Cardiac septum (tissue), 1 donor: Measurements from ENCODE around the gene KCNC1. TPM values are rescaled to one million over a fixed set of nuclear protein-coding genes. Genes with fewer than 3 reads are reported as not detected.

Source experiments
- DNase-seq: peaks from one replicate; pipeline ENCODE4 v3.0.0-alpha.2; 2020; ENCODE audit warnings: low spot score
- intact Hi-C: fragments of 100-400 bp; cut with DNase I; formaldehyde crosslinking; loops from one replicate; pipeline ENCODE4 v1.14.0; 2022
- total RNA-seq: library from RNA; stranded (reverse); fragmentation: NEBNext Ultra II Directional; extraction: Animal tissue kit (Norgen Biotek cat#: 25700); gene quantifications from one replicate; pipeline ENCODE4 v1.2.1, GENCODE V29; 2021
- donor health status: DM: no; HTN: no; CAD: no.

Gene KCNC1
- total RNA-seq, 1 donor from 2014 or later, result 0.05 TPM

DNA sequence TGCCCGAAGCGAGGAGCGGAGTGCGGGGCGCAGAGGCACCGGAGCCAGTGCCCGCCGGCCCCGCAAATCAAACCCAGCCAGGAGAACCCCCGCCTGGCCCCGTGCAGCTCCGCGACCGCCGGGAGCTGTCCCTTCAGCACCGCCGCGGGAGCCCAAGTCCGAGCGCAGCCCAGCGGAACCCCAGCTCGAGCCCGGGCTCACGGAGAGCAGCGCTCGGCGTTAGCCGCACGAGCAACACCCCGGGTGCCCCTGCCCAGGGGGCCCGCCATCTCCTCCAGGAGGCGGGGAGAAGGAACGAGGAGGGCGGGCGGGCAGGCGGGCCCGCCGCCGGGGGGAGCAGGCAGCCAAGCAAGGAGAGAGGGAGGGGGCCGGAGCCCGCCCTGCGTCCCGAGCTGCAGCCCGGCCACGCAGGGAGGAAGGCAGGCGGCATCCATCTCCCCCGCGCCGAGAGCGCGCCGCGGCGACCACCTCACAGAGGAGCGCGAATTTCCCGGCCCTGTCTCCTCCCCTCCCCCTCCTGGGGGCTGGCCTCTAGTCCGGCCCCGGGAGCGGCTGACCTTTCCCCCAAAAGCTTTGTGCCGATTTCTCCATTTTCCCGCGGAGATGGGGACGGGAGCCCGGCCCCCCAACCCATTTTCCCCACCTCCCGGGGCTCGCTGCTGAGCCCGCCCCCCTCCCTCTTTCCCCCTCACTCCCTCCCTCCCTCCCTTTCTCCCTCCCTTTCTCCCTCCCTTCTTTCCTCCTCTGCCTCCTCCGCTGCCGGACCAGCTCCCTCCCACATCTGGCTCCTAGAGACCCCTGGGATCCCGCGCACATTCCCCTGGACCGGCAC is 621 bp downstream of the KCNC1 start:
- intact Hi-C loops, result no loop called here
- DNase-seq, result peak; percentile 74

DNA sequence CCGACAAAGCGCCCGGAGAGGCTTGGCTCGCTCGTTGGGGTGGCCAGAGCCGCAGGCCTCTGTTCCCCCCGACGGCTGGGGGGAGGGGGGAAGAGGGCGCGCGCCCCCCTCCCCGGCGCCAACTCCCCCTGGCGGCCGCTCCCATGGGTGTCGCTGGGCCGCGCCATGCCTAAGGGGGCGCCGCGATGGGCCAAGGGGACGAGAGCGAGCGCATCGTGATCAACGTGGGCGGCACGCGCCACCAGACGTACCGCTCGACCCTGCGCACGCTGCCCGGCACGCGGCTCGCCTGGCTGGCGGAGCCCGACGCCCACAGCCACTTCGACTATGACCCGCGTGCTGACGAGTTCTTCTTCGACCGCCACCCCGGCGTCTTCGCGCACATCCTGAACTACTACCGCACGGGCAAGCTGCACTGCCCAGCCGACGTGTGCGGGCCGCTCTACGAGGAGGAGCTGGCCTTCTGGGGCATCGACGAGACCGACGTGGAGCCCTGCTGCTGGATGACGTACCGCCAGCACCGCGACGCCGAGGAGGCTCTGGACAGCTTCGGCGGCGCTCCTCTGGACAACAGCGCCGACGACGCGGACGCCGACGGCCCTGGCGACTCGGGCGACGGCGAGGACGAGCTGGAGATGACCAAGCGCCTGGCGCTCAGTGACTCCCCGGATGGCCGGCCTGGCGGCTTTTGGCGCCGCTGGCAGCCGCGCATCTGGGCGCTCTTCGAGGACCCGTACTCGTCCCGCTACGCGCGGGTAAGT is 1.4 kb downstream of the KCNC1 start:
- intact Hi-C loops, result no loop called here
- DNase-seq, result peak; percentile 46

DNA sequence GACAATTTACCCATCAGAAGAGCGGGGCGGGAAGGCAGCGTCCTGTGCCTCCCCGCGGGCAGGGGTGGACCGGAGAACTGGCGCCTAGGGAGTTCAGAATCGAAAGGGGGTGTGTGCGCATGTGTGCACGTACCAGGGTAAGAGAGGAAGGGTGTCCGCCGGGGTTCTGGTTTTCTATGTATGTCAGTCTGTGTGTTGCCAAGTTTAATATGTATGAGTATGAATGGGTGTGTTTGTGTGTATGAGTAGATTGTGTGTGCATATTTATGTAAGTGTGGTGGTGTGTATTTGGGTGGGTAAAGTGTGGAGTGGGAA is 2.0 kb downstream of the KCNC1 start:
- intact Hi-C loops, result no loop called here
- DNase-seq, result no peak

DNA sequence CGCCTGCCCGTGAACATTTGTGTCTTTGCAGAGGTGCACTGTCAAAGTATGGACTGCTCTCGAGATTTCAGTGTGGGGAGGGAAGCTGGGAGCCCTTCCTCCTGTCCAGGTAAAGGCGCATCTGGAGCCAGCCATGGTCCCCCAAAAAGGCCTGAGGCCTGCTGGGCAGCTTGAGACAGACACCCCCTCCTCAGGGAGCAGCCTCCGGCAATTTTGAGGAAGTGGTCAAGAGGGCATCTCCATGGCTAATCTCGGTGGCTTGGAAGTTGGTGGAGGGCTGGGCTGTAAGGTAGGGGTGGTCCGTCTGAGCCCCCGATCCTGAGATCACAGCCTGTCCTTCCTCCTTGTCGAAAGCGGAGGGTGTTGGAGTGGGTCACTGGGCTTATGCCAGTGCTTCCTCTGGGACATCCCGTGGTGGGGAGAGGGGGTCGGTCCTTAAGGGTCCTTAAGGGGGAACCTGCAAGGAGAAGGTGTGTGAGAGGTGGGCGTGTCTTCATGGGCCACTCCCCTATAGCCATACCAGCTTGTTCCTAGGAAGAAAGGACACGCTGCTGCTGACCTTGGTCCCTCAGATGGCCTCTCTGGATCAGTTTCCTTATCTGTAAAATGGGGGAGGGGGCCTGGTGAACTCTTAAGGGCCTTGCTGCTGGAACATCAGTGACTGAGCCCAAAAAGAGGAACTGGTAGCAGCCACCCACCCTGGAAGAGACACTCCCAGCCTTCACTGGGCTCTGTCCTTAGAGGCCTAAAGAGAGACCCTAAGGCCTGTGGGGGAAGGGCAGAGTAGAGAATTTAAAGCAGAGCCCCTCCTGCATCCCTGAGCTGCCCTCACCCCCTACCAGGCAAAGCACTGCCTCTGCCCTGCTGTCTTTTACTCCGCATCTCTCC is 2.6 kb downstream of the KCNC1 start:
- DNase-seq, result peak; percentile 43
- intact Hi-C loops, result no loop called here

GRCh38 chr11:17738151-17738973 is 3.8 kb downstream of the KCNC1 start:
- intact Hi-C loops, result no loop called here

GRCh38 chr11:17739945-17740338 is 5.4 kb downstream of the KCNC1 start:
- intact Hi-C loops, result no loop called here
- peak; percentile 71 for DNase-seq

More at GRCh38 chr11:17738151-17738973, 3.8 kb downstream of the KCNC1 start:
- peak; percentile 38 for DNase-seq

DNA sequence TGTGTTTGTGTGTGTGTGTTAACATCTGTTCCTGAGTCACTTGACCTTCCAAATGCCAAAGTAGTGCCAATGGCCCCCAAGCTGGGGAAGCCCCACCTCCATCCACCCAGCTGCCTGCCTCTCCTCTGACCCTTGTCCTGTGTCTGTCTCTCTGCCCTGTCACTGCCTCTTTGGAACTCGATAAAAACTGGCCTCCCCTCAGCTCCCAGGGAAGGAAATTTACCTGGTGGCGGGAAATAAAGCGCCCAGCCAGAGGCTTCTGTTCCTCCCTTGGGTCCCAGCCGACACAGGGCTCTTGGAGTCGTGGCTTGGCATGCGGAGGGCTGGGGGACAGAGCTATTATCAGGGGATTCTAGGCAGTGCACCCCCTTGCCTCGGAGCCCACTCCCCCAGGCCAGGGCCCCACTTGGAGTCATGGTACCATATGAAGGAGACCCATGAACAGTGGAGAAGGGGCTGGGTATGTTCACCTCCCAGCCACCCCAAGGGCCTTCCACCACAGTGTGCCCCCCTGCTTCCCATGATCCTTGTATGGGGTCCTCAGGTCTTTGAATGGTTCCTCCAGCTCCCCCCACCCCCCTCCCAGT is 6.2 kb downstream of the KCNC1 start:
- peak; percentile 57 for DNase-seq
- intact Hi-C loops, result no loop called here

GRCh38 chr11:17741487-17741886 is 6.9 kb downstream of the KCNC1 start:
- intact Hi-C loops, result no loop called here
- DNase-seq, result peak; percentile 66

- DNase-seq, result peak; percentile 39
- intact Hi-C loops, result no loop called here
These were observed 7.4 kb downstream of the KCNC1 start for GRCh38 chr11:17742019-17742418.

- intact Hi-C loops, result no loop called here
- peak; percentile 59 for DNase-seq
These were observed 8.6 kb downstream of the KCNC1 start for GRCh38 chr11:17743026-17743807.

- DNase-seq, result peak; percentile 20
- intact Hi-C loops, result no loop called here
These were observed 9.2 kb downstream of the KCNC1 start for GRCh38 chr11:17743808-17744119.

GRCh38 chr11:17744151-17744940 is 9.8 kb downstream of the KCNC1 start:
- peak; percentile 58 for DNase-seq
- intact Hi-C loops, result no loop called here

- intact Hi-C loops, result no loop called here
- peak; percentile 58 for DNase-seq
These were observed 10.6 kb downstream of the KCNC1 start for GRCh38 chr11:17745023-17745772.

DNA sequence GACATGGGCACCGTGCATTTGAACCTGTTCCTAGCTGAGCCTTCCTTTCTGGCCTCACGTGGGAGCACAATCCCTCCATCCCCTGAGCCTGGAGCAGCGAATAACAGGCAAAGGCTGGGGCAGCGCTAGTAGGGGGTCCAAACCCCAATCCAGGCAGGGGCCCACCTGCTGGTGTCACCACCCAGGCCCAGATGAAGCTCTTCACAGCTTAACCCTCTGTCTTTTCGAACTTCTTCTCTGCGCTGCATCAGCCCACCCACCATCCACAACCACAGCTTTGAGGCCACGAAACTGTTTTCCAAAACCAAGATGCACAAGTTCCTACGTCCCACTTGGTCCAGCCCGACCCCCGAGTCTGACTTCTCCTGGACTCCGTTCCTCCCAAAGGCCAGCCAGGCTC is 11.5 kb downstream of the KCNC1 start:
- intact Hi-C loops, result no loop called here
- peak; percentile 72 for DNase-seq

- DNase-seq, result peak; percentile 60
- intact Hi-C loops, result no loop called here
These were observed 12.8 kb downstream of the KCNC1 start for GRCh38 chr11:17747131-17747955.

DNA sequence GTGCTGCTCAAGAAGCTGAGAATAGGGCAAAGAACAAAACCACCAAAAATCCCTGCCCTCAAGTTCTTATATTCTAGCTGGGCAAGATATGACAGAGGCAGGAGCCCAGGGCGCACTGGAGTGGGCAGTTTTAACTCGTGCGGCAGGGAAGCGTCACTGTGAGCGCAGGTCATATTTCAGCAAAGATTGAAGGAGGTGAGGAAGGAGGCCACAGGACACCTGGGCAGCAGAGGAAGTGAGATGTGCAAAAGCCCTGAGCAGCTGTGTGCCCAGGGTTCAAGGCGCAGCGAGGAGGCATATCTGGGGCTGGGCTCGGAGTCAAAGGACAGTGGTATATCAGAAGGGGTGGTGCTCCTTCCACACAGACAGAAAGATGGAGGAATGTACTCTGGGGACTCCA is 13.5 kb downstream of the KCNC1 start:
- DNase-seq, result peak; percentile 73
- intact Hi-C loops, result no loop called here
